PFSK-1 (cell line): ENCODE measurements around the gene HK1.

ENCODE experiments used
- FOXP2 ChIP-seq: optimal IDR thresholded peaks from 2 replicates; pipeline ENCODE3; 2011; ENCODE audit warnings: borderline replicate concordance, control low read depth, inconsistent platforms; ENCODE audit not compliant: insufficient read depth; ENCODE audit errors: extremely low read length, extremely low read depth
- POLR2AphosphoS5 ChIP-seq: IDR thresholded peaks from 2 replicates; pipeline ENCODE4 v1.6.1; 2012; ENCODE audit warnings: low read depth, mild to moderate bottlenecking, control low read depth, low read length, moderate library complexity
- SIN3A ChIP-seq: IDR thresholded peaks from 2 replicates; pipeline ENCODE4 v1.6.1; 2012; ENCODE audit warnings: mild to moderate bottlenecking, low read length, moderate library complexity, borderline replicate concordance; ENCODE audit not compliant: insufficient read depth
- TAF1 ChIP-seq: IDR thresholded peaks from 2 replicates; pipeline ENCODE4 v1.6.1; 2012; ENCODE audit warnings: low read length, control low read depth, borderline replicate concordance; ENCODE audit not compliant: insufficient read depth
- TF ChIP-seq, protein P1 (sequence below), 2 experiments: IDR thresholded peaks; 2 replicates each; pipeline versions ENCODE4 v1.6.1 to v1.8.0; 2011 to 2012; ENCODE audit warnings: low read depth in 2 of 2, low read length in 2 of 2, control low read depth in 1 of 2, inconsistent platforms in 1 of 2, mild to moderate bottlenecking in 1 of 2, moderate library complexity in 1 of 2; ENCODE audit not compliant: insufficient read depth in 1 of 2

HK1 gene

DNA sequence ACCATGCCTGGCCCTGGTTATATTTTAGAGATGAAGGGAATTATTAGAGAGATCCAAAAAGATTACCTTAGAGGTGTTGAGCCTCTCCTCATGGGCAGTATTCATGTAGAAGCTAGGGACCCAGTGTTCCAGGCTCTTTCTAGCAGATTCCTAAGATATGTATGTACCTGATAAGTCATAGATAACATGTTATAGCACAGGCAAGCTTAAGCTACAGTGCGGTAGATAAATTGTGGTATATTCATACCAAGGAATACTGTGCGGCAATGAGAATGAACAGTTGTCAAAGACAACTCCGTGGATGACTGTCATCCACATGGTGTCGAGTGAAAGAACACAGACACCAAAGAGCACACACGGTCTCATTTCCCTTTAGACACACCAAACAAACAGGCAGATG lies 85.4 kb downstream of the HK1 start:
- no peak for TF ChIP-seq TAF1
- no peak for TF ChIP-seq FOXP2
- TF ChIP-seq, protein P1, sequence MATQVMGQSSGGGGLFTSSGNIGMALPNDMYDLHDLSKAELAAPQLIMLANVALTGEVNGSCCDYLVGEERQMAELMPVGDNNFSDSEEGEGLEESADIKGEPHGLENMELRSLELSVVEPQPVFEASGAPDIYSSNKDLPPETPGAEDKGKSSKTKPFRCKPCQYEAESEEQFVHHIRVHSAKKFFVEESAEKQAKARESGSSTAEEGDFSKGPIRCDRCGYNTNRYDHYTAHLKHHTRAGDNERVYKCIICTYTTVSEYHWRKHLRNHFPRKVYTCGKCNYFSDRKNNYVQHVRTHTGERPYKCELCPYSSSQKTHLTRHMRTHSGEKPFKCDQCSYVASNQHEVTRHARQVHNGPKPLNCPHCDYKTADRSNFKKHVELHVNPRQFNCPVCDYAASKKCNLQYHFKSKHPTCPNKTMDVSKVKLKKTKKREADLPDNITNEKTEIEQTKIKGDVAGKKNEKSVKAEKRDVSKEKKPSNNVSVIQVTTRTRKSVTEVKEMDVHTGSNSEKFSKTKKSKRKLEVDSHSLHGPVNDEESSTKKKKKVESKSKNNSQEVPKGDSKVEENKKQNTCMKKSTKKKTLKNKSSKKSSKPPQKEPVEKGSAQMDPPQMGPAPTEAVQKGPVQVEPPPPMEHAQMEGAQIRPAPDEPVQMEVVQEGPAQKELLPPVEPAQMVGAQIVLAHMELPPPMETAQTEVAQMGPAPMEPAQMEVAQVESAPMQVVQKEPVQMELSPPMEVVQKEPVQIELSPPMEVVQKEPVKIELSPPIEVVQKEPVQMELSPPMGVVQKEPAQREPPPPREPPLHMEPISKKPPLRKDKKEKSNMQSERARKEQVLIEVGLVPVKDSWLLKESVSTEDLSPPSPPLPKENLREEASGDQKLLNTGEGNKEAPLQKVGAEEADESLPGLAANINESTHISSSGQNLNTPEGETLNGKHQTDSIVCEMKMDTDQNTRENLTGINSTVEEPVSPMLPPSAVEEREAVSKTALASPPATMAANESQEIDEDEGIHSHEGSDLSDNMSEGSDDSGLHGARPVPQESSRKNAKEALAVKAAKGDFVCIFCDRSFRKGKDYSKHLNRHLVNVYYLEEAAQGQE (IDR thresholded peaks at IDR 0.05; ENCODE audit: insufficient read depth in 1 of 2, low read depth in 2 of 2, low read length in 2 of 2), result no peak
- no peak for TF ChIP-seq SIN3A
- no peak for TF ChIP-seq POLR2AphosphoS5

DNA sequence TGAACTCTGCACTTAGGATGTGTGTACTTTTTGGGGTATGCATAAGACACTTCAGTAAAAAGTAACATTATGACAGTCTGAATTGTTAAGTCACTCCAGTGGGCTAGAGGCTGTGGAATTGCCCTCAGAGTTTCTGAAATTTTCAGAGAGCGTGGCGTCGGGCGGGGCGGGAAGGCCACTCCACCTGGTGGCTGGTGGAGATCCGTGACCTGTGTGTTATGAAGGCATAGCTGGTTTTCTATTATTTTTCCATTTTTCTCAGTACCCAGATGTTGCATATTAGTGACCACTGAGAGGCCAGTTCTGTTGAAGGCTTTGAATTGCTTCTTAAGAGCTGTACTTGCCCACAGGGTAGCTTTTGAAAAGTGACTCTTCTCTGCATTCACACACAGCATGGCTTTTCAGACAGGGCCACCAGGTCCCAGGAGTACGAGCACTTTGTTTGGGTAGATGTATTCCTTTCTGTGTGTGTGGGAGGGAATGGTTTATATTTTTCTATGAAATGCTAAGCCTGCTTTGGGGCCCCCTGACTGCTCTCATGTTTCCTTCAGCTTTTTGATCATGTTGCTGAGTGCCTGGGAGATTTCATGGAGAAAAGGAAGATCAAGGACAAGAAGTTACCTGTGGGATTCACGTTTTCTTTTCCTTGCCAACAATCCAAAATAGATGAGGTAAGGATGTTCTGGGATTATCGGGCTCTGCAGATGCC lies 86.1 kb downstream of the HK1 start:
- no peak for TF ChIP-seq POLR2AphosphoS5
- TF ChIP-seq TAF1, result no peak
- TF ChIP-seq, protein P1 (IDR thresholded peaks at IDR 0.05; ENCODE audit: insufficient read depth in 1 of 2, low read depth in 2 of 2, low read length in 2 of 2), result no peak
- TF ChIP-seq SIN3A, result no peak
- TF ChIP-seq FOXP2, result no peak

- TF ChIP-seq SIN3A (no peak), POLR2AphosphoS5 (no peak), TAF1 (no peak), FOXP2 (no peak)
- TF ChIP-seq, protein P1 (IDR thresholded peaks at IDR 0.05; ENCODE audit: insufficient read depth in 1 of 2, low read depth in 2 of 2, low read length in 2 of 2), result no peak
Measured at GRCh38 chr10:69366738-69367137, 88.4 kb downstream of the HK1 start.

- TF ChIP-seq POLR2AphosphoS5 (no peak), FOXP2 (no peak), SIN3A (no peak), TAF1 (no peak)
- TF ChIP-seq, protein P1 (IDR thresholded peaks at IDR 0.05; ENCODE audit: insufficient read depth in 1 of 2, low read depth in 2 of 2, low read length in 2 of 2), result no peak
Measured at GRCh38 chr10:69367469-69367868, 89.2 kb downstream of the HK1 start.
